ENCODE data around the gene MUC16. TPM values are rescaled to one million over a fixed set of nuclear protein-coding genes. Genes with fewer than 3 reads are reported as not detected.
"Not testable (repeated sequence)": the region's sequence is repeated elsewhere in the genome, so short reads cannot be mapped to it uniquely, and the experiment has no call there.

Gene MUC16
- total RNA-seq, 1 donor from 2014 or later, result under 0.01 TPM

DNA sequence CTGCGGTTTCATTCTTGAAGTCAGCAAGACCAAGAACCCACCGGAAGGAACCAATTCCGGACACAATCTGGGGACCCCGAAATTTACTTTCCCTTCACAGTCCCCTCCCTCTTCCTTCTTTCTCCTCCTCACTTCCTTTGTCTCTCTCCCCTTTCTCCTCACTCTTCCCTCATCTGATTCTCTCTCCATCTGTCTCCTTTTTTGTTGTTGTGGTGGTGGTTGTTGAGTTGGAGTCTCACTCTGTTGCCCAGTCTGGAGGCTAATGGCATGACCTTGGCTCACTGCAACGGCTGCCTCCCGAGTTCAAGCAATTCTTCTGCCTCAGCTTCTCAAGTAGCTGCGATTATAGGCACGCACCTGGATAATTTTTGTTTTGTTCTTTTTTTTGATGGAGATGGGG, 44.0 kb upstream of the MUC16 start:
- Histone ChIP-seq H3K9me3 (no peaks in the 10 kb centered on the region), H3K27me3 (no peaks in the 10 kb centered on the region), H3K4me1 (no peaks in the 10 kb centered on the region), H3K4me3 (no peak overlapping the region), H3K27ac (no peak overlapping the region), H3K36me3 (no peaks in the 10 kb centered on the region)
- TF ChIP-seq POLR2A (IDR thresholded peaks at IDR 0.05), result no peak
- no peak for TF ChIP-seq POLR2AphosphoS5 (IDR thresholded peaks at IDR 0.05; ENCODE audit: insufficient read depth in 1 of 2, low read depth in 1 of 2)
- TF ChIP-seq, protein P1, sequence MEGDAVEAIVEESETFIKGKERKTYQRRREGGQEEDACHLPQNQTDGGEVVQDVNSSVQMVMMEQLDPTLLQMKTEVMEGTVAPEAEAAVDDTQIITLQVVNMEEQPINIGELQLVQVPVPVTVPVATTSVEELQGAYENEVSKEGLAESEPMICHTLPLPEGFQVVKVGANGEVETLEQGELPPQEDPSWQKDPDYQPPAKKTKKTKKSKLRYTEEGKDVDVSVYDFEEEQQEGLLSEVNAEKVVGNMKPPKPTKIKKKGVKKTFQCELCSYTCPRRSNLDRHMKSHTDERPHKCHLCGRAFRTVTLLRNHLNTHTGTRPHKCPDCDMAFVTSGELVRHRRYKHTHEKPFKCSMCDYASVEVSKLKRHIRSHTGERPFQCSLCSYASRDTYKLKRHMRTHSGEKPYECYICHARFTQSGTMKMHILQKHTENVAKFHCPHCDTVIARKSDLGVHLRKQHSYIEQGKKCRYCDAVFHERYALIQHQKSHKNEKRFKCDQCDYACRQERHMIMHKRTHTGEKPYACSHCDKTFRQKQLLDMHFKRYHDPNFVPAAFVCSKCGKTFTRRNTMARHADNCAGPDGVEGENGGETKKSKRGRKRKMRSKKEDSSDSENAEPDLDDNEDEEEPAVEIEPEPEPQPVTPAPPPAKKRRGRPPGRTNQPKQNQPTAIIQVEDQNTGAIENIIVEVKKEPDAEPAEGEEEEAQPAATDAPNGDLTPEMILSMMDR (IDR thresholded peaks at IDR 0.05), result no peak
- intact Hi-C loops (cut with DNase I), result no loop called here
- DNase-seq (ENCODE audit: extremely low spot score in 2 of 2), result no peak

DNA sequence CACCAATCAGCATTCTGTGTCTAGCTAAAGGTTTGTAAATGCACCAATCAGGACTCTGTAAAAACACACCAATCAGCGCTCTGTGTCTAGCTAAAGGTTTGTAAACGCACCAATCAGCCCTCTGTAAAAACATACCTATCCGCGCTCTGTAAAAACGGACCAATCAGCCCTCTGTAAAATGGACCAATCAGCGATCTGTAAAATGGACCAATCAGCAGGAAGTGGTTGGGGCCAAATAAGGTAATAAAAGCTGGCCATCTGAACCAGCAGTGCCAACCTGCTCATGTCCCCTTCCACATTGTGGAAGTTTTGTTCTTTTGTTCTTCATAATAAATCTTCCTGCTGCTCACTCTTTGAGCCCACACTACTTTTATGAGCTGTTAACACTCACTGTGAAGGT, 43.5 kb upstream of the MUC16 start:
- H3K27me3 ChIP-seq; H3K4me3 ChIP-seq; intact Hi-C loops (cut with DNase I); H3K9me3 ChIP-seq; H3K27ac ChIP-seq; H3K36me3 ChIP-seq; DNase-seq (ENCODE audit: extremely low spot score in 2 of 2); H3K4me1 ChIP-seq: not testable (repeated sequence)

DNA sequence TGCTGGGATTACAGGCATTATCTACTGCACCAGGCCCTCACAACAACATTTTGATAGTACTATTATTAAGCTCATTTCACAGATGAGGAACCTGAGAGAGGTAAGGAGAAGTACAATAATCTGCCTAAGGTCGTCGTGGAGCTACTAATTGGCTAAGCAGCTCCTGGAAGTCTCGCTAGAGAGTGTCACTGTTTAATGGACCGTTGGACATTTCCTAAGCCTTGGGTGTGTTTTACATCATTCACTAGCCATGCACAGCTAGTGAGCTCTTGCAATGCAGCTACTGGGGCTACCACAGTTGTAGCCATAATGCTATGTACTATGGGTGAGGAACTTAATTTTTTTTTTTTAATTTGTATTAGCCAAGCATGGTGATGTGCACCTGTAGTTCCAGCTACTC, 42.7 kb upstream of the MUC16 start:
- TF ChIP-seq POLR2A (IDR thresholded peaks at IDR 0.05), result no peak
- no peak for TF ChIP-seq POLR2AphosphoS5 (IDR thresholded peaks at IDR 0.05; ENCODE audit: insufficient read depth in 1 of 2, low read depth in 1 of 2)
- TF ChIP-seq, protein P1 (IDR thresholded peaks at IDR 0.05), result no peak
- Histone ChIP-seq H3K27ac (no peak overlapping the region), H3K9me3 (no peaks in the 10 kb centered on the region), H3K4me1 (no peaks in the 10 kb centered on the region), H3K36me3 (no peaks in the 10 kb centered on the region), H3K27me3 (no peaks in the 10 kb centered on the region), H3K4me3 (no peak overlapping the region)
- intact Hi-C loops (cut with DNase I), result no loop called here
- DNase-seq (ENCODE audit: extremely low spot score in 2 of 2), result no peak

GRCh38 chr19:9046694-9047093, 36.5 kb upstream of the MUC16 start:
- Histone ChIP-seq H3K4me3 (no peak overlapping the region), H3K4me1 (no peaks in the 10 kb centered on the region), H3K27me3 (no peaks in the 10 kb centered on the region), H3K9me3 (no peaks in the 10 kb centered on the region), H3K36me3 (no peaks in the 10 kb centered on the region), H3K27ac (no peak overlapping the region)
- no peak for DNase-seq (ENCODE audit: extremely low spot score in 2 of 2)
- no peak for TF ChIP-seq POLR2AphosphoS5 (IDR thresholded peaks at IDR 0.05; ENCODE audit: insufficient read depth in 1 of 2, low read depth in 1 of 2)
- TF ChIP-seq POLR2A (IDR thresholded peaks at IDR 0.05), result no peak
- TF ChIP-seq, protein P1 (IDR thresholded peaks at IDR 0.05), result no peak
- intact Hi-C loops (cut with DNase I), result no loop called here

GRCh38 chr19:9044449-9044848, 34.2 kb upstream of the MUC16 start:
- Histone ChIP-seq H3K36me3 (no peaks in the 10 kb centered on the region), H3K4me1 (no peaks in the 10 kb centered on the region), H3K27ac (no peak overlapping the region), H3K27me3 (no peaks in the 10 kb centered on the region), H3K9me3 (no peaks in the 10 kb centered on the region), H3K4me3 (no peak overlapping the region)
- DNase-seq (ENCODE audit: extremely low spot score in 2 of 2), result no peak
- intact Hi-C loops (cut with DNase I), result no loop called here
- TF ChIP-seq POLR2A (IDR thresholded peaks at IDR 0.05) (no peak), POLR2AphosphoS5 (IDR thresholded peaks at IDR 0.05; ENCODE audit: insufficient read depth in 1 of 2, low read depth in 1 of 2) (no peak)
- TF ChIP-seq, protein P1 (IDR thresholded peaks at IDR 0.05), result no peak

GRCh38 chr19:9043524-9043923, 33.3 kb upstream of the MUC16 start:
- Histone ChIP-seq H3K27ac (no peak overlapping the region), H3K27me3 (no peaks in the 10 kb centered on the region), H3K9me3 (no peaks in the 10 kb centered on the region), H3K4me1 (no peaks in the 10 kb centered on the region), H3K36me3 (no peaks in the 10 kb centered on the region), H3K4me3 (no peak overlapping the region)
- DNase-seq (ENCODE audit: extremely low spot score in 2 of 2), result no peak
- no peak for TF ChIP-seq POLR2AphosphoS5 (IDR thresholded peaks at IDR 0.05; ENCODE audit: insufficient read depth in 1 of 2, low read depth in 1 of 2)
- intact Hi-C loops (cut with DNase I), result no loop called here
